HCT116 (cell line): ENCODE data around the gene PDE6D. TPM values are rescaled to one million over a fixed set of nuclear protein-coding genes. Genes with fewer than 3 reads are reported as not detected.
A peak's percentile ranks its signal among the peaks of the same experiment; 100 is the strongest.

Experiments used
- CBX3 ChIP-seq: IDR thresholded peaks from 2 replicates; pipeline ENCODE4 v1.6.1; 2012; ENCODE audit warnings: low read depth
- CEBPB ChIP-seq: IDR thresholded peaks from 2 replicates; pipeline ENCODE4 v1.6.1; 2012; ENCODE audit warnings: low read depth
- CTCF ChIP-seq, 3 experiments: fragments of 200-600 bp in 1 of 3; sonication (generic) in 1 of 3; IDR thresholded peaks in 2 of 3; conservative IDR thresholded peaks in 1 of 3; 2 replicates each; pipeline ENCODE4 v1.5.1; 2012 to 2017; ENCODE audit warnings: low read depth in 2 of 3, low read length in 2 of 3, antibody characterized with exemption in 1 of 3, borderline replicate concordance in 1 of 3, control low read depth in 1 of 3, mild to moderate bottlenecking in 1 of 3, mixed read lengths in 1 of 3, mixed run types in 1 of 3, moderate library complexity in 1 of 3; ENCODE audit not compliant: insufficient read depth in 1 of 3
- ELF1 ChIP-seq: IDR thresholded peaks from 2 replicates; pipeline ENCODE4 v1.6.1; 2012; ENCODE audit warnings: low read depth, borderline replicate concordance
- EZH2 ChIP-seq: fragments of 200-600 bp; sonication (generic); IDR thresholded peaks from 2 replicates; pipeline ENCODE4 v1.6.1; 2017; ENCODE audit warnings: antibody characterized with exemption, mixed run types
- JUND ChIP-seq: IDR thresholded peaks from 2 replicates; pipeline ENCODE4 v1.6.1; 2012
- RAD21 ChIP-seq: IDR thresholded peaks from 2 replicates; pipeline ENCODE4 v1.6.1; 2012; ENCODE audit warnings: low read depth, mild to moderate bottlenecking
- SIN3A ChIP-seq: IDR thresholded peaks from 2 replicates; pipeline ENCODE4 v1.6.1; 2012; ENCODE audit warnings: low read depth
- SP1 ChIP-seq: IDR thresholded peaks from 2 replicates; pipeline ENCODE4 v1.6.1; 2012; ENCODE audit warnings: low read depth
- TCF7L2 ChIP-seq: IDR thresholded peaks from 2 replicates; pipeline ENCODE4 v1.7.0; 2011; ENCODE audit warnings: borderline replicate concordance, inconsistent platforms; ENCODE audit not compliant: insufficient read depth, insufficient read length; ENCODE audit errors: extremely low read depth
- ZFX ChIP-seq: fragments of 450-650 bp; IDR thresholded peaks from 2 replicates; pipeline ENCODE4 v1.6.1; 2017
- ZNF274 ChIP-seq: fragments of 200-500 bp; sonication (Bioruptor generic); IDR thresholded peaks from 2 replicates; pipeline ENCODE4 v1.6.1; 2014; ENCODE audit warnings: mild to moderate bottlenecking, low read depth, low read length, inconsistent platforms
- total RNA-seq: library from RNA; stranded (reverse); gene quantifications from one replicate; pipeline ENCODE4 v1.2.1, GENCODE V29; 2021; ENCODE audit not compliant: unreplicated experiment
- TF ChIP-seq, protein P1 (sequence below): IDR thresholded peaks from 2 replicates; pipeline ENCODE4 v1.6.1; 2012
- TF ChIP-seq, protein P2 (sequence below): IDR thresholded peaks from 2 replicates; pipeline ENCODE4 v1.6.1; 2012

The PDE6D gene
- total RNA-seq, 1 experiment from 2014 or later: 26.6 TPM

DNA sequence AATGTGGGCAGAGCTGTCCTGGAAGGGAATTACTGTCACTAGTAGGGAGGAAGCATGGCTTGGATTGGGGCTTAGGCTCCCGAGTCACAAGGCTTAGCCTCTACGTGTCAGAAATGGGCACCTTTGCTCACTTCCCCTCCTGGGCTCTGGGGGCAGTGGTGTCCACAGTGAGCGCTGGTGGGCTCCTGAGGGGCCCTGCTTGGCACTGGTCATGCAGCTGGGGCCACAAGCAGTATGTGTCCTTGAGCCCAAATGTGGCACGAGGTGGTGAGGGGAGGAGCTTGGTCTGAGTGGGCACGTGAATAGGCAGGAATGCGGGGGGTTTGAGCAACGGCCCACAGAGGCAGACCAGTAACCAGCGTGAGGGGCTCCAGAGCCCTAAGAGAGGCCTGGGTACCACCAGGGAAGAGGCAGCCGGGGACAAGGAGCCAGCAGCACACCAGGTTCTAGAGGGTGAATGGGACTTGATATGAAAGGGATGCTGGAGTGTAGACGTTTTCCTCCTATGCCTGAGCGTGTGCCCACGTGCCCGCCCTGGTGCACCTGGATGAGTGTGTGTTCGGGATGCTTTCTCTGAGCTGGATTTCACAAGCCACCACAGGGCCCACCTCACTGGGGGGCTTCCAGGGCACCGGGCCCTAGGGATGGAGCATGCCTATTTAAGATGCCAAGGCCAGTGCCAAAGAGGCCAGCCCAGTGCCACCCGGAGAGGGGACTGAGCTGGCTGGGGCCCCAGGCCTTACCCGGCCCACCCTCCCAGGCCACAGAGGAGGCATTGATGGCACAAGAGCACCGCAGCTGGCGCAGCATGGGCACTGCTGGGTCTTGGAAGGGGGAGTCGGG, 95.5 kb downstream of the PDE6D start (continued):
- TF ChIP-seq CTCF (IDR thresholded peaks at IDR 0.05 in 2 of 3, conservative IDR thresholded peaks at IDR 0.05 in 1 of 3; ENCODE audit: borderline replicate concordance in 1 of 3, insufficient read depth in 1 of 3, low read depth in 2 of 3, low read length in 2 of 3): peak in 2 of 3 experiments; percentile 58 to 66; a peak in 4 of 6 replicates
- no peak for TF ChIP-seq CBX3
- TF ChIP-seq, protein P1, sequence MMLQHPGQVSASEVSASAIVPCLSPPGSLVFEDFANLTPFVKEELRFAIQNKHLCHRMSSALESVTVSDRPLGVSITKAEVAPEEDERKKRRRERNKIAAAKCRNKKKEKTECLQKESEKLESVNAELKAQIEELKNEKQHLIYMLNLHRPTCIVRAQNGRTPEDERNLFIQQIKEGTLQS: no peak
- TF ChIP-seq ELF1: no peak
- TF ChIP-seq, protein P2, sequence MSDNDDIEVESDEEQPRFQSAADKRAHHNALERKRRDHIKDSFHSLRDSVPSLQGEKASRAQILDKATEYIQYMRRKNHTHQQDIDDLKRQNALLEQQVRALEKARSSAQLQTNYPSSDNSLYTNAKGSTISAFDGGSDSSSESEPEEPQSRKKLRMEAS: no peak
- no peak for TF ChIP-seq CEBPB
- TF ChIP-seq ZNF274: no peak
- TF ChIP-seq SIN3A: no peak
- TF ChIP-seq RAD21: no peak
- TF ChIP-seq SP1: no peak
- no peak for TF ChIP-seq JUND
- TF ChIP-seq EZH2: no peak
- peak; percentile 63; the same call in 1 of the 2 replicates for TF ChIP-seq ZFX
- TF ChIP-seq TCF7L2: no peak
- TF ChIP-seq, all 23 proteins: peak for 3
